Measurements from ENCODE around the gene SETD5.

DNA sequence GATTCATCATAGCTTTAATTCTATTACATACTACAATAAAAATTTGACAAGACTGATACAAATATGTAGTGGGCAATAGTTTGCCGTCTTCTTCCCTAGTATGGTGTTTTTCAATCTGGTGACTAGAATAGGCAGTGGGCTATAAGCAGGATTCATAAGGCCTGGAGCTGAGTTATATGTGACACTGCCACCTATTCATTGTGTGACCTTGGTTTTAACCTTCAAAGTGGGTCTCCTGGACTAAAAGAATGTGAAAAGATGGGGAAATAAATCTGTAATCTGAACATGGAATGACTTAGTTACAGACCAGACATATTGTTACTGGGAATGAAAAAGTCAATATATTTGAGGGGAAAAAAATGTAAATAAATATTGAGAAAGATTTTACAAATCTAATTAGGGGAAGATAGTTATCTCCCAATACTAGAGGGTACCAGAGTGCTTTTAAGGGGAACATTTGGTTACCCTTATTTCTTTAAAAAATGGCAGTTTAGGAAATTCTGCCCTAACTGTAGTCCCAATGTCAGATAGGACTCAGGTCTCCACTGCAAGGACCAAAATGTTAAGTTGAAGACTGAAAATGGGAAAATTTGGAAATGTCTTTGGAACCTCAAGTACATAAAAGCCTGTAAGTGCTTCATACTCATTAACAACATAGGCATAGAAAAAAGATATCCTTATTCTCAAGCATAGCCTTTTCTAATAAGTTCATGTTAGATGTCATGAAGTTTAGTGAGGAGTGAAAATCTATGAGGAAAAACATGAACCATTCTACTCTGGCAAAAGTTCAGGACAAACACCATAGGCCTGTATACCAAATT is 10.7 kb upstream of the SETD5 start:
- TF ChIP-seq EP300 (IDR thresholded peaks at IDR 0.05) (no peak), POLR2A (IDR thresholded peaks at IDR 0.05) (no peak)
- TF ChIP-seq, protein P1, sequence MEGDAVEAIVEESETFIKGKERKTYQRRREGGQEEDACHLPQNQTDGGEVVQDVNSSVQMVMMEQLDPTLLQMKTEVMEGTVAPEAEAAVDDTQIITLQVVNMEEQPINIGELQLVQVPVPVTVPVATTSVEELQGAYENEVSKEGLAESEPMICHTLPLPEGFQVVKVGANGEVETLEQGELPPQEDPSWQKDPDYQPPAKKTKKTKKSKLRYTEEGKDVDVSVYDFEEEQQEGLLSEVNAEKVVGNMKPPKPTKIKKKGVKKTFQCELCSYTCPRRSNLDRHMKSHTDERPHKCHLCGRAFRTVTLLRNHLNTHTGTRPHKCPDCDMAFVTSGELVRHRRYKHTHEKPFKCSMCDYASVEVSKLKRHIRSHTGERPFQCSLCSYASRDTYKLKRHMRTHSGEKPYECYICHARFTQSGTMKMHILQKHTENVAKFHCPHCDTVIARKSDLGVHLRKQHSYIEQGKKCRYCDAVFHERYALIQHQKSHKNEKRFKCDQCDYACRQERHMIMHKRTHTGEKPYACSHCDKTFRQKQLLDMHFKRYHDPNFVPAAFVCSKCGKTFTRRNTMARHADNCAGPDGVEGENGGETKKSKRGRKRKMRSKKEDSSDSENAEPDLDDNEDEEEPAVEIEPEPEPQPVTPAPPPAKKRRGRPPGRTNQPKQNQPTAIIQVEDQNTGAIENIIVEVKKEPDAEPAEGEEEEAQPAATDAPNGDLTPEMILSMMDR (IDR thresholded peaks at IDR 0.05) = no peak
